H54 (cell line): ENCODE data around the gene ABLIM2.

Experiments used
- DNase-seq: peaks from one replicate; pipeline ENCODE4 v3.0.0; 2011; ENCODE audit warnings: low spot score, mixed read lengths; ENCODE audit not compliant: insufficient read length
- FAIRE-seq: peaks from 3 replicates; lab custom pipeline; 2011; peaks lifted over from hg19 to GRCh38; lab: Jason Lieb, UNC
- POLR2A ChIP-seq: IDR thresholded peaks from 2 replicates; pipeline ENCODE4 v1.6.1; 2011; ENCODE audit warnings: low read depth, mild to moderate bottlenecking, low read length

ABLIM2 gene

GRCh38 chr4:8050555-8051206 is 107.9 kb downstream of the ABLIM2 start:
- DNase-seq = no peak
- FAIRE-seq = no peak
- no peak for TF ChIP-seq POLR2A

- FAIRE-seq = no peak
- DNase-seq = no peak
- no peak for TF ChIP-seq POLR2A
Observed at GRCh38 chr4:8050180-8050554, 108.4 kb downstream of the ABLIM2 start.

GRCh38 chr4:8048856-8049676 is 109.5 kb downstream of the ABLIM2 start:
- no peak for FAIRE-seq
- TF ChIP-seq POLR2A = no peak

GRCh38 chr4:8047837-8048678 is 110.6 kb downstream of the ABLIM2 start:
- no peak for TF ChIP-seq POLR2A
- no peak for FAIRE-seq
- DNase-seq = no peak

More at GRCh38 chr4:8048856-8049676, 109.5 kb downstream of the ABLIM2 start:
- DNase-seq = no peak

GRCh38 chr4:8046925-8047541 is 111.6 kb downstream of the ABLIM2 start:
- FAIRE-seq = no peak
- TF ChIP-seq POLR2A = no peak

GRCh38 chr4:8045909-8046308 is 112.7 kb downstream of the ABLIM2 start:
- FAIRE-seq (no peak), DNase-seq (no peak)
- no peak for TF ChIP-seq POLR2A

More at GRCh38 chr4:8046925-8047541, 111.6 kb downstream of the ABLIM2 start:
- DNase-seq = no peak

GRCh38 chr4:8044699-8045098 is 113.9 kb downstream of the ABLIM2 start:
- TF ChIP-seq POLR2A = no peak
- no peak for DNase-seq
- FAIRE-seq = no peak

GRCh38 chr4:8044244-8044643 is 114.4 kb downstream of the ABLIM2 start:
- no peak for FAIRE-seq
- no peak for DNase-seq
- no peak for TF ChIP-seq POLR2A

- TF ChIP-seq POLR2A = no peak
- no peak for FAIRE-seq
- DNase-seq = no peak
Observed at GRCh38 chr4:8043596-8043995, 115.0 kb downstream of the ABLIM2 start.

GRCh38 chr4:8041868-8042267 is 116.7 kb downstream of the ABLIM2 start:
- FAIRE-seq (no peak), DNase-seq (no peak)
- TF ChIP-seq POLR2A = no peak

GRCh38 chr4:8041172-8041571 is 117.4 kb downstream of the ABLIM2 start:
- FAIRE-seq = no peak
- no peak for TF ChIP-seq POLR2A
- no peak for DNase-seq

- FAIRE-seq (no peak), DNase-seq (no peak)
- no peak for TF ChIP-seq POLR2A
Observed at GRCh38 chr4:8040607-8041006, 118.0 kb downstream of the ABLIM2 start.

GRCh38 chr4:8039853-8040252 is 118.8 kb downstream of the ABLIM2 start:
- no peak for TF ChIP-seq POLR2A
- FAIRE-seq (no peak), DNase-seq (no peak)
